Kidney tubule cell (primary cell): Measurements from ENCODE around the gene ZDHHC7.
"Not testable (repeated sequence)": the region's sequence is repeated elsewhere in the genome, so short reads cannot be mapped to it uniquely, and the experiment has no call there.

Experiments used
- DNase-seq: peaks from one replicate; pipeline ENCODE4 v3.0.0-alpha.2; 2018; ENCODE audit warnings: low spot score

ZDHHC7 gene

DNA sequence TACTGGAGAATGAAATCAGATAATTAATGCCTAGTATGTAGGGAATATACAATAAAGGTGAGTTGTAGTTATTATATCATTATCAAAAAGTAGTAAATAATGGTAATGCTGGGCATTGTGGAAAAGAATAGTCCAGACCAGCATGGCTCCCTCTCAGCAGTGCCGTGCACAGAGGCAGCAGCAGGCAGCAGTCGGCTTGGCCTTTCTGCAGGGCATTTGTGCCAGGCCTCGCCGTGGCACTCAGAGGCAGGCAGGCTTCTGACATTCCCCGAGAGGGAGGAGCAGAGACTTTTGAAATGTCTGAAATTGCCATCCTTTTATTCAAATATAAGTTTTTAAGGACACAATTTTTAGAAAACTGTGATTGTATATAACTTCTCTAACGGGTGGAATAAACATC, 31.3 kb upstream of the ZDHHC7 start:
- no peak for DNase-seq

GRCh38 chr16:85042167-85042526, 30.8 kb upstream of the ZDHHC7 start:
- DNase-seq: no peak

DNA sequence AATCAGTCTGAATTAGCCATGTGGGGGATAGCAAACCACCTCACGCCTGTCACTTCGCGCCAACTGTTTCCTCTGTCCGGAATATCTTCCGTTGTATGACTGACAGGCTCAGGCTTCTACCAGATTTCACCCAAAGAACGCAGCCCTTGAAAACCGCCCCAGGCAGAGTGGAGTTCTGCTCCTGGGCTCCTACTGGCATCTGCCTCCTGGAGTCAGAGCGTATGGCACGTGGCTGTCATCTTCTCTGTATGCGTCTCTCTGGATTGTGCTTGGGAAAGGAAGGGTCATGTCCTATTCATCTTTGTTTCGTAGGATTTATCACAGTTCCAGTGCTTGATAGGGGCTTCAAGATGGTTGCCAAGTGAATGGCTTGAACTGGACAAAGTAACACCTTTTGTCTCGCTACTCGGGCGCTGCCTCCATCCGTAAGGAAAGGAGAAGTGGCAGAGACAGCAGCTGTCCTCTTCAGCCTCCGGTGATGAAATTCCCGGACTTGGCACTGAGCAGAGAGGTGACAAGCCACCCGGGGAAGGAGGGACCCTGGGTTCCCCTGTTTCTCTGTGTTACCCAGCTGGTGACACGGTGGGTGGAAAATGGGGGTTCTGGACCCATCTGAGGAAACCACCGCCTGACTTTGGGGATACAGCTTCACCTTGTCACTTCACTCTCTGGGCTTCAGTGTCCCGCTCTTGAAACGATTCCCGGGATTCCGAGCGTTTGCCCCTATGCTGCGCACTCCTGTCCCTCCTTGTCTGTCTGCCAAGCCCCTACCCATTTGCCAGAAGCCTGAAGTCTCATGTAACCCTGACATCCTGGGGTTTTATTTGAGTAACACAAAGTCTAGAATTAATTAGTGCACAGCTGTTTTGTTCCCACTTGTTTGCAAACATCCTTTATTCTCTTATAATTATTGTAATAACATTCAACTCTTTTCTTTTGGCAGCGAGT, 30.2 kb upstream of the ZDHHC7 start:
- no peak for DNase-seq

- DNase-seq: no peak
These were observed 29.4 kb upstream of the ZDHHC7 start for GRCh38 chr16:85040685-85041084.

GRCh38 chr16:85037721-85038120, 26.4 kb upstream of the ZDHHC7 start:
- DNase-seq: no peak

DNA sequence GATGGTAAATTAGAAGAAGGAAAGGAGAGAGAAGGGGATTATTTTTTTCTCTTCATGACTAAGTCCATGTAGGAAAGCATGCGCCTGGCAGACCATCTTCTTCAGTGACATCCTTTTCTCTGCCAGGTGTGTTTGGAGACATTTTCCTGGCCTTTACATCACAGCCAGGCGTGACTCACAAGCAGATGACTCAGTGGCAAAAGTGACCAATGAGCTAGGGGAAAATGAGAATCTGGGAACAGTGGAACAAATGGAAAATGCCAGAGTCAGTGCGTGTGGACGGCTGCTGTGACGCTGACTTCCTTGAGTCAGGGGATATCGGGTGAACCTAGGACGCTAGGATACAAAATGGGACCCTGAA, 25.7 kb upstream of the ZDHHC7 start:
- DNase-seq: peak; percentile 77

GRCh38 chr16:85036236-85037049, 25.1 kb upstream of the ZDHHC7 start:
- DNase-seq: no peak

- no peak for DNase-seq
These were observed 23.5 kb upstream of the ZDHHC7 start for GRCh38 chr16:85034591-85035433.

DNA sequence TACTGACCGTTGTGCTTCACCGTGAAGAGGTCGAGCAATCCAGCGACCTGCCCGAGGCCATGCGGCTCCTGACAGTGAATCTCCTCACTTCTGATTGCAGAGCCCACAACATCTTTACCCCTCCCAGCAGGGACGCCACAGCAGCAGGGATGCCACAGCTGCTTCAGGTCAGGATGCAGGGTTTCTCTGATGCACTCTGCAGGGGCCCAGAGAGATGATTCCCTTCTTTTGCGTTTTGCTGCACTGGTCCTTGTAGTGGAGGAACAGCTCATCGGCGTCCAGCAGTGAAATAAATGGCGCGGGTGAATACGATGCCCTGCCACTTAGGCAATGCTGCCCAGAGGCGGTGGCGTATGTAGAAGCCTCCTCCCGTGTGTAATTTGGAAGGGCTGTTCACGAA, 21.8 kb upstream of the ZDHHC7 start:
- DNase-seq: no peak

GRCh38 chr16:85032187-85032586, 20.9 kb upstream of the ZDHHC7 start:
- DNase-seq: not testable (repeated sequence)

GRCh38 chr16:85031451-85031850, 20.1 kb upstream of the ZDHHC7 start:
- no peak for DNase-seq

GRCh38 chr16:85029981-85030401, 18.7 kb upstream of the ZDHHC7 start:
- DNase-seq: no peak

GRCh38 chr16:85029408-85029784, 18.1 kb upstream of the ZDHHC7 start:
- DNase-seq: peak; percentile 37

DNA sequence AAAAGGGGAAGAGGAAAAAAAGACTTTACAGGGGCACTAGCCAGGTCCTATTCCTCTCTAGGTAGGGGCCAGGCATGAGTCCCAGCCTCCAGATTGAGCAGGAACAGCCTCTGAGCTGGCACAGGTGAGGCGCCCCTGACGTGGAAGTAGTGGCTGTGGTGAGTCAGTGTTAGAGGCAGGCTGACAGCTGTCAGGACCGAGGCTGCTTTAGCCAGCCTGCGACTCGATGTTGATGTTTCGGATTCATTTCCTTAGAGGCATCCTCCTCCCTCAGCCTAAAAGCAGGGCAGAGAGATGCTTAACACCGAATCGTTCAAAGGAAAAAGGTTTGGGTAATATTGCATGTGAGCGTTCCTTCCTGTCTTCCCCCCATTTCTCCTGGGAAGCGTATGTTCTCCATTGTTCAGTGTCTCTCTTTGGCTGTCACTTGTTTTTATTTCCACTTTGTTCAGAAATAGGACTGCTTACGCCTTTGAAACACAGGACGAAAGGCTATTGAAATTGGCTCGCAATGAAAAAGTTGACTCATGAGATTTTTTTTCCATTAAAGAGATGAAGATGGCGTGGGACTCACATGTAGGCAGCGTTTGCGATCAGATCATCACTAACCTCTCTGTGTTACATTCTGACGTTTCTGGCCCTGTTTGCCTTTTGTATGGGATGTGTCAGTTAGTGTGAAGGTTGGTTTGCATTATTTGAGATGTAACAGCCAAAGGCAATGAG, 17.5 kb upstream of the ZDHHC7 start:
- DNase-seq: peak; percentile 83

DNA sequence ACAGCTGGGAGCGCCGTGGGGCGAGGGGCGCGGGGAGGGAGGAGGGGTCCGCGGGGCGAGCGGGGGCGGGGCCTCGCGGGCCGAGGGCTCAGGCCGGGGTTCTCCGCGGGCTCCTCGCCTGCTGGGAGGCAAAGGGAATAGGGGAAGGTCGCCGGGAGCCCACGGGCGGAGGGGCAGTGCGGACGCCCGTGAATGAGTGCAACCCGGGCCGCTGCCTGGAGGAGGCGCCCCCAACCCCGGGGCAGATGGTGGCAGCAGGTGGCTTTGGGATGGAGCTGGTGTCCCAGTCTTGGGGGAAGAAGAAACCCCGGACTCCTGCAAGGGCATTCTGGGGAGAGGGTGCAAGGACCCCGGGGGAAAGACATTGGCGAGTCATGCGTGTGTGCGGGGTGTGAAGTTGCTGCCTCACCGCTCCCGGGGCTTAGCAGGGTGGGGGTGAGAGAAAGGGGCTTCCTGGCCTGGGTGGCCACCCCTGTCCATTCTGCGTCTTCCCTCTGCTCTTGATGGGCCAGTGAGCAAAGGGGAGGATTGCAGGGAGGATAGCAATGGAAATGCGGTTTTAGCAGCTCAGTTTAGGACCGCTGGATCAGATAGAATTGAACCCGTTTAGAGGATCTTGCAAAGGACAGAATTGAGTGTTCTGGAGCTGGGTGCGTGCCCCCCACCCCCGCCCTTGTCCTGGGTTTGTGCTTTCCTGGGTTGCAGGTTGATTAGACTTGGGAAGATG, 16.8 kb upstream of the ZDHHC7 start:
- no peak for DNase-seq

DNA sequence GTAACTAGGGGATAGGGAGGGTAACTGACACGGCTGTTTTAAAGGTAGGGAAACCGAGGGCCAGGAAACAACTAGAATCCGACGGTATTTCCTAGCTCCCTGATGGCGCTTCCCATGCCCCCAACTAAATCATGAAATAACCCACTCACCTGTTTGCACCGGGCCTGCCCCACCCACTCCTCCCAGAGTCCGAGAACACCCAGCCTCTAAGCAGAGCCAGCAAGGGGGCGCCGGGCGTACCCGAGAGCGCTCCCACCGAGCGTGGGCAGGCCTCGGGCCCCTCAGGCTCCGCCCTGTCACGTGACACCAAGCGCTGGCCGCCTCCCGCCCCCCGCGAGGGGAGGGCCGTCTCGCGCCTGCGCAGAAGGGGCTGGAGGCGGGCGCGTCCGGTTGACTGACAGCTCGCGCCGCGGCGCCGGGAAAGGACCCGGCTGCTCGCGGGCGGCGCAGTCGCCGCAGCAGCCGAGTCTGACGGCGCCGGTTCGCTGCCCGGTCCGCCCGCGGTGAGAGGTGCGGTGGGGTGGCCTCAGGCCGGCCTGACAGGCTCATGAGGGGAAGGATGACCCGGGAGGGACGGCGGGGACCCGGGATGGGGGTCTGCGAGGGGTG, 16.1 kb upstream of the ZDHHC7 start, which contains the start of gene KIAA0513:
Gene KIAA0513, plus strand, starts transcription at position 447 of the 609 bp plus-strand sequence. CDS start 39,277 bp downstream, outside the sequence.
- peak; percentile 93 for DNase-seq

GRCh38 chr16:85026703-85027102, 15.4 kb upstream of the ZDHHC7 start:
- no peak for DNase-seq

- DNase-seq: peak; percentile 15
These were observed 14.7 kb upstream of the ZDHHC7 start for GRCh38 chr16:85025781-85026653.

DNA sequence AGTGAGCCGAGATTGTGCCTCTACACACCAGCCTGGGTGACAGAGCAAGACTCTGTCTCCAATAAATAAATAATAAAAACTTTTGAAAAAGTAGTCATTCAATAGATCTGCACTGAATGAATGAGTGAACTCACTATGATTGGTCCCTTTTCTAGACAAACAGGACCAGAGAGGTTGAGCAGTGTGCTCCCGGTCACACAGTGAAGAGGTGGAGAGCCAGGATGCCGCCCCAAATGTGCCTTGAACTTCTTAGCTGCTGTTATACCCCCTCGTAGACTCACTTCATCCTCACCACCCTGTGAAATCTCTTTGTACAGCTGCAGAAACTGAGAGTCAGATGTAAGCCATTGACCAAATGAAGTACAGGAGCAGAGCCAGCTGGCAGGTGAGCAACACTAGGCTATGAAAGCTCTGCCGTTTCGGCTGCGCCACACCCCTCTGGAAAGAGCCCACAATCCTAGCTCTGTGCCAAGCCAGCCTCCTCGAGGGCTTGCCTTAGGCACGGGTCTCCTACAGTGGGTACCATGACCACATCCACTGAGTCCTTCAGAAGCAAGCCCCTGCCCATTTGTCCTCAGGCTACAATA, 8.4 kb upstream of the ZDHHC7 start:
- peak; percentile 43 for DNase-seq
